Muscle layer of duodenum (tissue), 2 donors: Measurements from ENCODE around the gene EXTL2.
A peak's percentile ranks its signal among the peaks of the same experiment; 100 is the strongest.
"Not testable (repeated sequence)": the region's sequence is repeated elsewhere in the genome, so short reads cannot be mapped to it uniquely, and the experiment has no call there.

Source experiments
- H3K27ac ChIP-seq: one replicate; pipeline ENCODE4 v1.7.0; 2013; ENCODE audit warnings: mild to moderate bottlenecking, low read length
- H3K27me3 ChIP-seq: one replicate; pipeline ENCODE4 v1.7.0; 2013; ENCODE audit warnings: low read depth, mild to moderate bottlenecking, control low read depth, low read length
- H3K36me3 ChIP-seq, 2 donors: one replicate each; pipeline ENCODE4 v1.7.0; 2013; ENCODE audit warnings: low read length in 2 of 2, control low read depth in 1 of 2, mild to moderate bottlenecking in 1 of 2; ENCODE audit not compliant: insufficient read depth in 2 of 2, control insufficient read depth in 1 of 2
- H3K4me1 ChIP-seq, 2 donors: one replicate each; pipeline ENCODE4 v1.7.0; 2013; ENCODE audit warnings: low read length in 2 of 2, mild to moderate bottlenecking in 2 of 2, control low read depth in 1 of 2, moderate library complexity in 1 of 2; ENCODE audit not compliant: insufficient read depth in 2 of 2, control insufficient read depth in 1 of 2
- H3K4me3 ChIP-seq, 2 donors: one replicate each; pipeline ENCODE4 v1.7.0; 2013; ENCODE audit warnings: low read length in 2 of 2, low read depth in 1 of 2, mild to moderate bottlenecking in 1 of 2
- H3K9me3 ChIP-seq, 2 donors: one replicate each; pipeline ENCODE4 v1.7.0; 2013; ENCODE audit warnings: low read length in 2 of 2, control low read depth in 1 of 2, mild to moderate bottlenecking in 1 of 2; ENCODE audit not compliant: control insufficient read depth in 1 of 2
- donor health status: healthy.

Gene EXTL2

GRCh38 chr1:100852976-100853375 is 41.7 kb downstream of the EXTL2 start:
- H3K36me3 ChIP-seq, result no peaks in the 10 kb centered on the region
- no peaks in the 10 kb centered on the region for H3K9me3 ChIP-seq
- no peaks in the 10 kb centered on the region for H3K27me3 ChIP-seq
- no peak overlapping the region for H3K27ac ChIP-seq
- H3K4me3 ChIP-seq, result no peak overlapping the region
- H3K4me1 ChIP-seq, result no peaks in the 10 kb centered on the region

GRCh38 chr1:100851726-100852125 is 42.9 kb downstream of the EXTL2 start:
- H3K4me1 ChIP-seq, result no peaks in the 10 kb centered on the region
- no peak overlapping the region for H3K4me3 ChIP-seq
- no peak overlapping the region for H3K27ac ChIP-seq
- H3K27me3 ChIP-seq, result no peaks in the 10 kb centered on the region
- H3K36me3 ChIP-seq, result no peaks in the 10 kb centered on the region
- no peaks in the 10 kb centered on the region for H3K9me3 ChIP-seq

- no peaks in the 10 kb centered on the region for H3K4me1 ChIP-seq
- H3K27ac ChIP-seq, result peak overlapping the region; percentile 56
- H3K36me3 ChIP-seq, result no peaks in the 10 kb centered on the region
- peak overlapping the region; percentile 49 to 50 for H3K4me3 ChIP-seq
- H3K27me3 ChIP-seq, result no peaks in the 10 kb centered on the region
- no peaks in the 10 kb centered on the region for H3K9me3 ChIP-seq
Measured at GRCh38 chr1:100847361-100848082, 47.1 kb downstream of the EXTL2 start.

- not testable (repeated sequence) for H3K4me1 ChIP-seq, H3K4me3 ChIP-seq, H3K27me3 ChIP-seq, H3K27ac ChIP-seq, H3K9me3 ChIP-seq, H3K36me3 ChIP-seq
Measured at GRCh38 chr1:100843160-100843559, 51.5 kb downstream of the EXTL2 start.

GRCh38 chr1:100835866-100836842 is 58.5 kb downstream of the EXTL2 start:
- no peaks in the 10 kb centered on the region for H3K9me3 ChIP-seq
- H3K27me3 ChIP-seq, result no peaks in the 10 kb centered on the region
- H3K27ac ChIP-seq, result no peak overlapping the region
- no peaks in the 10 kb centered on the region for H3K36me3 ChIP-seq
- H3K4me3 ChIP-seq, result no peak overlapping the region
- H3K4me1 ChIP-seq, result no peaks in the 10 kb centered on the region

GRCh38 chr1:100834777-100835660 is 59.6 kb downstream of the EXTL2 start:
- Histone ChIP-seq H3K27me3 (no peaks in the 10 kb centered on the region), H3K4me1 (no peaks in the 10 kb centered on the region), H3K27ac (no peak overlapping the region), H3K9me3 (no peaks in the 10 kb centered on the region), H3K36me3 (no peaks in the 10 kb centered on the region), H3K4me3 (no peak overlapping the region)

GRCh38 chr1:100832694-100833428 is 61.8 kb downstream of the EXTL2 start:
- H3K27me3 ChIP-seq, result no peaks in the 10 kb centered on the region
- no peaks in the 10 kb centered on the region for H3K4me1 ChIP-seq
- H3K4me3 ChIP-seq, result no peak overlapping the region
- no peaks in the 10 kb centered on the region for H3K36me3 ChIP-seq
- H3K27ac ChIP-seq, result no peak overlapping the region
- H3K9me3 ChIP-seq, result peaks cover 4 to 9% of the 10 kb centered on the region in 2 donors

GRCh38 chr1:100825666-100826065 is 69.0 kb downstream of the EXTL2 start:
- H3K4me1 ChIP-seq, H3K4me3 ChIP-seq, H3K27me3 ChIP-seq, H3K36me3 ChIP-seq, H3K27ac ChIP-seq, H3K9me3 ChIP-seq: not testable (repeated sequence)
